ENCODE data around the gene ODF2. TPM values are rescaled to one million over a fixed set of nuclear protein-coding genes. Genes with fewer than 3 reads are reported as not detected.
A peak's percentile ranks its signal among the peaks of the same experiment; 100 is the strongest.

The ODF2 gene
- total and polyA plus RNA-seq, 10 of the 15 experiments (the other 5 are each of a cell fraction or from before 2014, with no cell fraction given), result 8.7 to 65.1 (median 38.5) TPM

GRCh38 chr9:128455849-128456612 lies at the start of gene ODF2 (continued):
- TF ChIP-seq MEF2A (IDR thresholded peaks at IDR 0.05; ENCODE audit: insufficient read depth, low read depth, low read length) (no peak), ATF7 (IDR thresholded peaks at IDR 0.05; ENCODE audit: low read depth) (no peak), ZNF384 (IDR thresholded peaks at IDR 0.05; ENCODE audit: borderline replicate concordance, low read depth, low read length) (no peak), KAT2A (conservative IDR thresholded peaks at IDR 0.05; ENCODE audit: control insufficient read depth, low read depth, low read length) (no peak), HCFC1 (IDR thresholded peaks at IDR 0.05; ENCODE audit: low read length) (no peak; the same call in none of the 2 replicates), MYC (IDR thresholded peaks at IDR 0.05; ENCODE audit: insufficient read depth, insufficient read length, insufficient replicate concordance, low read length, severe bottlenecking) (no peak), WRNIP1 (IDR thresholded peaks at IDR 0.05; ENCODE audit: borderline replicate concordance, low read depth, low read length) (no peak), POLR2AphosphoS5 (IDR thresholded peaks at IDR 0.05; ENCODE audit: low read length) (peak; percentile 85), ZZZ3 (IDR thresholded peaks at IDR 0.05; ENCODE audit: control insufficient read depth, insufficient read length, low read depth) (no peak), ZBTB33 (IDR thresholded peaks at IDR 0.05) (no peak), FOXK2 (IDR thresholded peaks at IDR 0.05) (no peak), TARDBP (IDR thresholded peaks at IDR 0.05; ENCODE audit: borderline replicate concordance) (no peak), EZH2 (IDR thresholded peaks at IDR 0.05; ENCODE audit: borderline replicate concordance, control insufficient read depth, low read depth, low read length) (no peak), CREM (IDR thresholded peaks at IDR 0.05; ENCODE audit: low read depth) (peak; percentile 60), MYB (IDR thresholded peaks at IDR 0.05; ENCODE audit: borderline replicate concordance, low read depth, low read length) (no peak), CREB1 (IDR thresholded peaks at IDR 0.05; ENCODE audit: low read depth) (peak; percentile 93), MTA2 (IDR thresholded peaks at IDR 0.05; ENCODE audit: low read depth) (no peak), RUNX3 (IDR thresholded peaks at IDR 0.05; ENCODE audit: low read length) (no peak), CTCF (IDR thresholded peaks at IDR 0.05 in 2 of 3, conservative IDR thresholded peaks at IDR 0.05 in 1 of 3; ENCODE audit: control insufficient read depth in 2 of 3, extremely low read depth in 1 of 3, insufficient read depth in 1 of 3, low read depth in 3 of 3, low read length in 3 of 3) (0 out of 6 replicates have a peak, but pooled peaks of 1 of the 3 experiments have one; percentile 1), ESRRA (IDR thresholded peaks at IDR 0.05; ENCODE audit: low read length) (no peak), BHLHE40 (IDR thresholded peaks at IDR 0.05; ENCODE audit: borderline replicate concordance in 1 of 2, low read depth in 2 of 2, low read length in 1 of 2) (peak in 1 of 2 experiments; percentile 48; a peak in 1 of 4 replicates), NKRF (conservative IDR thresholded peaks at IDR 0.05) (peak; percentile 93), LARP7 (IDR thresholded peaks at IDR 0.05) (peak; percentile 40), POLR2A (IDR thresholded peaks at IDR 0.05; ENCODE audit: low read depth, low read length) (peak; percentile 91), SMARCA5 (IDR thresholded peaks at IDR 0.05) (peak; percentile 60; the same call in 1 of the 2 replicates)
